ENCODE data around the gene RAPGEF2. TPM values are rescaled to one million over a fixed set of nuclear protein-coding genes. Genes with fewer than 3 reads are reported as not detected.

Gene RAPGEF2
- total RNA-seq, 1 donor, result 57.9 TPM

DNA sequence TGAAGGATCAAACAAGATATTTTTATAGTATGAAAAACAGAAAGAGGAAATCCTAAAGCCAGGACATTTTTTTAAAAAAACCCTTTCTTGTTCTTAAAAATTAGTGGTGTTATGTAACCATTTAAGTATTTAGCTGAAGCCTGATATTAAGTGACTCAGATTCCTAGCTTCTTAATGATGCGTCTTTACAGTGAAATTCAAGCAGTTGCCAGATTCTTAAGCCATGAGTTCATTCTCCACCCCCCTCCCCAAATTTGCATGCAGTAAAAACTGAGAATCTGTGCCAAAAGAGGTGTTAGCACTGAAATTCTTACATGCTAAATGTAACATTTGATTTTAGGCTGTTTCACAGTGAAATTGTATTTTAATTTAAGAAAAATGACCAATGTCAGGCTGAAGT, 180.8 kb downstream of the RAPGEF2 start:
- Histone ChIP-seq H3K9me3 (ENCODE audit: low read depth, low read length) (no peaks in the 10 kb centered on the region), H3K4me1 (ENCODE audit: insufficient read depth, low read length) (peaks cover 12% of the 10 kb centered on the region), H3K4me3 (ENCODE audit: low read length) (no peak overlapping the region), H3K27me3 (ENCODE audit: insufficient read depth, low read length) (no peaks in the 10 kb centered on the region)

- no peak overlapping the region for H3K4me3 ChIP-seq (ENCODE audit: low read length)
- no peaks in the 10 kb centered on the region for H3K9me3 ChIP-seq (ENCODE audit: low read depth, low read length)
- peaks cover 8% of the 10 kb centered on the region for H3K4me1 ChIP-seq (ENCODE audit: insufficient read depth, low read length)
- H3K27me3 ChIP-seq (ENCODE audit: insufficient read depth, low read length), result no peaks in the 10 kb centered on the region
Measured at GRCh38 chr4:159284113-159284512, 181.2 kb downstream of the RAPGEF2 start.

GRCh38 chr4:159284733-159285132, 181.9 kb downstream of the RAPGEF2 start:
- Histone ChIP-seq H3K4me1 (ENCODE audit: insufficient read depth, low read length) (peaks cover 6% of the 10 kb centered on the region), H3K4me3 (ENCODE audit: low read length) (no peak overlapping the region), H3K27me3 (ENCODE audit: insufficient read depth, low read length) (no peaks in the 10 kb centered on the region), H3K9me3 (ENCODE audit: low read depth, low read length) (no peaks in the 10 kb centered on the region)

- Histone ChIP-seq H3K9me3 (ENCODE audit: low read depth, low read length) (no peaks in the 10 kb centered on the region), H3K27me3 (ENCODE audit: insufficient read depth, low read length) (no peaks in the 10 kb centered on the region), H3K4me1 (ENCODE audit: insufficient read depth, low read length) (peaks cover 6% of the 10 kb centered on the region)
Measured at GRCh38 chr4:159287767-159288166, 184.9 kb downstream of the RAPGEF2 start.

DNA sequence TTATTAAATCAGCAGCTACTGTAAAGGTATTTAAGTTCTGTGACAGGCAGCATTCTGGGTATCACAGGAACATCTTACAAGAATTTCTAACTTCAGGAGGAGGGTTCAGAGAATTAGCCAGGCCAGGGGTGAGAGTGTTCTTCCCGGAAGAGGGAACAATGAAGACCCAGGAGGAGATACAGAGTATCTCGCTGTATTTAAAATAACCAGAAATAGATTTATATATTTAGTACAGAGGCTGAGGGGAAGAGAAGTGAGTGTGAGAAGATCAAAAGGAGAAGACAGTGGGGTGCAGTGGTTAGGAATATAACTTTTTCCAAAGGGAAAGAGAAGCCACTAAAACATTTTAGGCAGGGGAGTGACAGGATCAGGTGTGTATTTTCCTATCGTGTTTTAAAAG, 186.8 kb downstream of the RAPGEF2 start:
- no peaks in the 10 kb centered on the region for H3K27me3 ChIP-seq (ENCODE audit: insufficient read depth, low read length)
- H3K4me3 ChIP-seq (ENCODE audit: low read length), result no peak overlapping the region
- no peaks in the 10 kb centered on the region for H3K4me1 ChIP-seq (ENCODE audit: insufficient read depth, low read length)

More at GRCh38 chr4:159287767-159288166, 184.9 kb downstream of the RAPGEF2 start:
- no peak overlapping the region for H3K4me3 ChIP-seq (ENCODE audit: low read length)

GRCh38 chr4:159290321-159291030, 187.6 kb downstream of the RAPGEF2 start:
- no peaks in the 10 kb centered on the region for H3K9me3 ChIP-seq (ENCODE audit: low read depth, low read length)
- H3K4me3 ChIP-seq (ENCODE audit: low read length), result no peak overlapping the region
- H3K4me1 ChIP-seq (ENCODE audit: insufficient read depth, low read length), result no peaks in the 10 kb centered on the region
- H3K27me3 ChIP-seq (ENCODE audit: insufficient read depth, low read length), result no peaks in the 10 kb centered on the region

More for the DNA sequence above, 186.8 kb downstream of the RAPGEF2 start:
- no peaks in the 10 kb centered on the region for H3K9me3 ChIP-seq (ENCODE audit: low read depth, low read length)

DNA sequence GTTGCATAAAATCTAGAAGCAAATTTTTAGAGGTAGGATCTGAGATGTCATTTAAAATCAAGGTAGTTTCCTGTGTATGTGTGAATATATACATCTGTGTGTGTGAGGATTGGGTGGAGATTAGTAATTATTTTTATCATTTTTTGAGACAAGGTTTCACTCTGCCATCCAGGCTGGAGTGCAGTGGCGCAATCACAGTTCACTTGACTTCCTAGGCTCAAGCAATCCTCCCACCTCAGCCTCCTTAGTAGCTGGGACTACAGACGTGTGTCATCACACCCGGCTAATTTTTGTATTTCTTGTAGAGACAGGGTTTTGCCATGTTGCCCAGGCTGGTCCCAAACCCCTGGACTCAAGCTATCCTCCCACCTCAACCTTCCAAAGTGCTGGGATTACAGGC, 188.3 kb downstream of the RAPGEF2 start:
- no peaks in the 10 kb centered on the region for H3K27me3 ChIP-seq (ENCODE audit: insufficient read depth, low read length)
- H3K9me3 ChIP-seq (ENCODE audit: low read depth, low read length), result no peaks in the 10 kb centered on the region
- H3K4me1 ChIP-seq (ENCODE audit: insufficient read depth, low read length), result no peaks in the 10 kb centered on the region
- no peak overlapping the region for H3K4me3 ChIP-seq (ENCODE audit: low read length)

- Histone ChIP-seq H3K9me3 (ENCODE audit: low read depth, low read length) (no peaks in the 10 kb centered on the region), H3K4me3 (ENCODE audit: low read length) (no peak overlapping the region), H3K27me3 (ENCODE audit: insufficient read depth, low read length) (no peaks in the 10 kb centered on the region), H3K4me1 (ENCODE audit: insufficient read depth, low read length) (no peaks in the 10 kb centered on the region)
Measured at GRCh38 chr4:159292137-159292896, 189.4 kb downstream of the RAPGEF2 start.

- H3K4me1 ChIP-seq (ENCODE audit: insufficient read depth, low read length), result no peaks in the 10 kb centered on the region
- H3K27me3 ChIP-seq (ENCODE audit: insufficient read depth, low read length), result no peaks in the 10 kb centered on the region
- H3K9me3 ChIP-seq (ENCODE audit: low read depth, low read length), result no peaks in the 10 kb centered on the region
- H3K4me3 ChIP-seq (ENCODE audit: low read length), result no peak overlapping the region
Measured at GRCh38 chr4:159293811-159294515, 191.1 kb downstream of the RAPGEF2 start.

DNA sequence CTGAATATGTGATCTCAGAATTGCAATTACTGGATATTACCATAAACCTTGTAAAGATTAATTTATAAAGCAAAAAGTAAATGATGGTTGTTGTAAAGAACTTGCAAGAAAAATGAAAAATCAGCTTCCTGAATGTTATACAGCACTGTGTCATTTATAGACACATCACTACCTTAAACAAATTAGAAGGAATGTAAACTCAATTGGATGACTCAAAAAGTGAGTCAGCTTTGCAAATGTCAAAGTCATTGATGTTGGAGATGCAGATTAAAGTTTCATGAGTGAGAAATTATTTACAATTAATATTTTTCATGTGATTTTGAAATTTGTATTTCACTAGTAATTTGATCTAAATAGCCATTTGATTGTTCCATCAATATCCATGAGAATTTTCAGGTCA, 193.2 kb downstream of the RAPGEF2 start:
- H3K4me1 ChIP-seq (ENCODE audit: insufficient read depth, low read length), result no peaks in the 10 kb centered on the region
- H3K9me3 ChIP-seq (ENCODE audit: low read depth, low read length), result no peaks in the 10 kb centered on the region
- no peaks in the 10 kb centered on the region for H3K27me3 ChIP-seq (ENCODE audit: insufficient read depth, low read length)
- H3K4me3 ChIP-seq (ENCODE audit: low read length), result no peak overlapping the region

DNA sequence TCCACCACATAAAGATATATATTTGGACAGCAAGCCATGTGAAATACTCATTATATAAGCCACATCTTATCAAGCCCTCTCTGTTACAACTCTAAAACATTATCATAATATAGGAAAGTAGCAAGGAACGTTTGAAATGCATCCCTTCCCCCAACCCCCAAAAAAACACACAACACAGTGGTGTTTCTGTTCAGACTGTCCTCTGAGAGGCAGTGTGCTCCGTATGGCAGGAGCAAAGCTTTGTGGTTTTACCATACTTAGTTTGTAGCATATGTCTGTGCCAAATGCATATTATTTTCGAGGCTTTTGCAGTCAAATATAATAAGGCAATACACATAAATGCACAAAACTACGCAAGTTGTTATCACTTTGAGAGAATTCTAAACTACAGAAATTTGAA, 194.2 kb downstream of the RAPGEF2 start:
- H3K27me3 ChIP-seq (ENCODE audit: insufficient read depth, low read length), result no peaks in the 10 kb centered on the region
- no peaks in the 10 kb centered on the region for H3K4me1 ChIP-seq (ENCODE audit: insufficient read depth, low read length)
- no peaks in the 10 kb centered on the region for H3K9me3 ChIP-seq (ENCODE audit: low read depth, low read length)
- H3K4me3 ChIP-seq (ENCODE audit: low read length), result no peak overlapping the region

GRCh38 chr4:159298502-159298901, 195.6 kb downstream of the RAPGEF2 start:
- Histone ChIP-seq H3K9me3 (ENCODE audit: low read depth, low read length) (no peaks in the 10 kb centered on the region), H3K4me1 (ENCODE audit: insufficient read depth, low read length) (no peaks in the 10 kb centered on the region), H3K27me3 (ENCODE audit: insufficient read depth, low read length) (no peaks in the 10 kb centered on the region), H3K4me3 (ENCODE audit: low read length) (no peak overlapping the region)

GRCh38 chr4:159303435-159303834, 200.6 kb downstream of the RAPGEF2 start:
- Histone ChIP-seq H3K9me3 (ENCODE audit: low read depth, low read length) (no peaks in the 10 kb centered on the region), H3K27me3 (ENCODE audit: insufficient read depth, low read length) (no peaks in the 10 kb centered on the region), H3K4me3 (ENCODE audit: low read length) (no peak overlapping the region), H3K4me1 (ENCODE audit: insufficient read depth, low read length) (no peaks in the 10 kb centered on the region)

DNA sequence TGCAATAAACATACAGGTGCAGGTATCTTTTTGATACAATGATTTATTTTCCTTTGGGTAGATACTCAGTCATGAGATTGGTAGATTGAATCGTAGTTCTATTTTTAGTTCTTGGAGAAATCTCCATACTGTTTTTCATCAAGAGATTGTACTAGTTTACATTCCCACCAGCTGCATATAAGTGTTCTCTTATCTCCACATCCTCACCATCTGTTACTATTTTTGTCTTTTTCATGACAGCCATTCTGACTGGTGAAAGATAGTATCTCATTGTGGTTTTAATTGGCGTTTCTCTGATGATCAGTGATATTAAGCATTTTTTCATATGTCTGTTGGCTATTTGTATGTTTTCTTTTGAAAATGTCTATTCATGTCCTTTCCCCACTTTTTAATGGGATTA, 202.2 kb downstream of the RAPGEF2 start:
- Histone ChIP-seq H3K27me3 (ENCODE audit: insufficient read depth, low read length) (no peaks in the 10 kb centered on the region), H3K4me3 (ENCODE audit: low read length) (no peak overlapping the region), H3K9me3 (ENCODE audit: low read depth, low read length) (no peaks in the 10 kb centered on the region), H3K4me1 (ENCODE audit: insufficient read depth, low read length) (no peaks in the 10 kb centered on the region)

DNA sequence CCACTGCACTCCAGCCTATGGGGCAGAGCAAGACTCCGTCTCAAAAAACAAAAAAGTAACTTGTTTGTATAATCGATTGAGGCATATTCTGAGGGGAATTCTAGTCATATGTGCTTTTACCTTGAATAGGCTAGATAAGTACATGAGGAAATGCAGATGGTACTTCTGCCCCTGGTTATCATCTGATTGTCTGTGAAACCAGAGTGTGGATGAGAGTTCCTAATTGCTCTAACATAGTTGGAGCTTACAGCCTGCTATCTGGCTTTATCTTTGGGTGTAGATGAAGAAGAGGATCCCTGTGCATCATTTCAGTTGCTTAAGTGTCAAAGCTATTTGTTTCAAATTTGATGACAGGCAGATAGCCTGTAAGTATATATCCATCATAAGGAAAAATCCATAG, 205.1 kb downstream of the RAPGEF2 start:
- H3K4me1 ChIP-seq (ENCODE audit: insufficient read depth, low read length), result no peaks in the 10 kb centered on the region
- no peaks in the 10 kb centered on the region for H3K27me3 ChIP-seq (ENCODE audit: insufficient read depth, low read length)
- H3K9me3 ChIP-seq (ENCODE audit: low read depth, low read length), result no peaks in the 10 kb centered on the region
- H3K4me3 ChIP-seq (ENCODE audit: low read length), result no peak overlapping the region
